GM18508 (cell line): ENCODE data around the gene MARK2.

Source experiments
- ATAC-seq: cut with Tn5 transposase; IDR thresholded peaks from one replicate; pipeline ENCODE4 v1.9.1; 2021; ENCODE audit warnings: moderate number of reproducible peaks; ENCODE audit not compliant: insufficient read depth, unreplicated experiment

MARK2 gene

GRCh38 chr11:63826471-63827190 is 12.3 kb upstream of the MARK2 start:
- no peak for ATAC-seq

GRCh38 chr11:63829823-63830489 is 9.0 kb upstream of the MARK2 start:
- no peak for ATAC-seq

GRCh38 chr11:63831326-63831725 is 7.6 kb upstream of the MARK2 start:
- ATAC-seq = no peak

GRCh38 chr11:63832336-63832735 is 6.6 kb upstream of the MARK2 start:
- no peak for ATAC-seq

GRCh38 chr11:63833048-63833447 is 5.9 kb upstream of the MARK2 start:
- ATAC-seq = no peak

- no peak for ATAC-seq
Observed at GRCh38 chr11:63834535-63835157, 4.3 kb upstream of the MARK2 start.

GRCh38 chr11:63835158-63835545 is 3.8 kb upstream of the MARK2 start:
- ATAC-seq = no peak

- ATAC-seq = no peak
Observed at GRCh38 chr11:63837027-63837688, 1.8 kb upstream of the MARK2 start.

GRCh38 chr11:63837739-63838138 is 1.2 kb upstream of the MARK2 start:
- no peak for ATAC-seq

- peak; percentile 40 for ATAC-seq
Observed at GRCh38 chr11:63838150-63838677, 696 bp upstream of the MARK2 start.

GRCh38 chr11:63839508-63840355 is 822 bp downstream of the MARK2 start:
- peak; percentile 1 for ATAC-seq

- no peak for ATAC-seq
Observed at GRCh38 chr11:63840356-63841060, 1.6 kb downstream of the MARK2 start.

- ATAC-seq = no peak
Observed at GRCh38 chr11:63841554-63841953, 2.6 kb downstream of the MARK2 start.

- ATAC-seq = no peak
Observed at GRCh38 chr11:63843041-63843440, 4.1 kb downstream of the MARK2 start.

- ATAC-seq = no peak
Observed at GRCh38 chr11:63844836-63845235, 5.9 kb downstream of the MARK2 start.

GRCh38 chr11:63845303-63845702 is 6.4 kb downstream of the MARK2 start:
- no peak for ATAC-seq

GRCh38 chr11:63845911-63846310 is 7.0 kb downstream of the MARK2 start:
- ATAC-seq = no peak

GRCh38 chr11:63846897-63847296 is 8.0 kb downstream of the MARK2 start:
- no peak for ATAC-seq

GRCh38 chr11:63847363-63847762 is 8.5 kb downstream of the MARK2 start:
- no peak for ATAC-seq
